HAP-1 (cell line): ENCODE data around the gene THSD7A.
A peak's percentile ranks its signal among the peaks of the same experiment; 100 is the strongest.

Experiments
- DNase-seq, 2 experiments: peaks; one replicate each; pipeline ENCODE4 v3.0.0-alpha.2; 2016 to 2020; ENCODE audit warnings: low spot score in 2 of 2
- H3K27me3 ChIP-seq: fragments of 250-450 bp; sonication (Bioruptor Pico); 2 replicates; pipeline ENCODE4 v1.5.1; 2020; ENCODE audit warnings: low read depth, mild to moderate bottlenecking, moderate library complexity
- H3K36me3 ChIP-seq: fragments of 250-450 bp; sonication (Bioruptor Pico); replicated peaks from 2 replicates; pipeline ENCODE4 v1.5.1; 2020; ENCODE audit warnings: mild to moderate bottlenecking
- H3K4me1 ChIP-seq: fragments of 250-450 bp; sonication (Bioruptor Pico); 2 replicates; pipeline ENCODE4 v1.5.1; 2020; ENCODE audit warnings: mild to moderate bottlenecking
- H3K4me3 ChIP-seq: fragments of 250-450 bp; sonication (Bioruptor Pico); 2 replicates; pipeline ENCODE4 v1.5.1; 2020; ENCODE audit warnings: mild to moderate bottlenecking, moderate library complexity
- H3K9me3 ChIP-seq: fragments of 250-450 bp; sonication (Bioruptor Pico); 2 replicates; pipeline ENCODE4 v1.5.1; 2020; ENCODE audit warnings: mild to moderate bottlenecking, moderate library complexity
- in situ Hi-C: fragments of 300-500 bp; cut with MboI; formaldehyde crosslinking; loops from 3 replicates; pipeline ENCODE4 v1.14.3; 2020; ENCODE audit warnings: low sequenced_read_pairs, inconsistent platforms, mixed read lengths

The THSD7A gene

GRCh38 chr7:11754123-11754522 is 77.9 kb downstream of the THSD7A start:
- H3K27me3 ChIP-seq: no peaks in the 10 kb centered on the region
- H3K9me3 ChIP-seq: no peaks in the 10 kb centered on the region
- no peak for DNase-seq
- no peak overlapping the region for H3K4me3 ChIP-seq
- peaks cover 13% of the 10 kb centered on the region for H3K4me1 ChIP-seq
- in situ Hi-C loops: no loop called here
- no peaks in the 10 kb centered on the region for H3K36me3 ChIP-seq

GRCh38 chr7:11753433-11753832 is 78.6 kb downstream of the THSD7A start:
- peaks cover 13% of the 10 kb centered on the region for H3K4me1 ChIP-seq
- no peak overlapping the region for H3K4me3 ChIP-seq
- H3K36me3 ChIP-seq: no peaks in the 10 kb centered on the region
- peak; percentile 75 to 91 for DNase-seq
- H3K27me3 ChIP-seq: no peaks in the 10 kb centered on the region
- H3K9me3 ChIP-seq: no peaks in the 10 kb centered on the region
- in situ Hi-C loops: no loop called here

GRCh38 chr7:11751807-11752389 is 80.1 kb downstream of the THSD7A start:
- Histone ChIP-seq H3K4me1 (peaks cover 13% of the 10 kb centered on the region), H3K27me3 (no peaks in the 10 kb centered on the region), H3K9me3 (no peaks in the 10 kb centered on the region), H3K36me3 (no peaks in the 10 kb centered on the region), H3K4me3 (no peak overlapping the region)
- DNase-seq: no peak
- in situ Hi-C loops: no loop called here

- Histone ChIP-seq H3K36me3 (no peaks in the 10 kb centered on the region), H3K9me3 (no peaks in the 10 kb centered on the region), H3K4me3 (no peak overlapping the region), H3K27me3 (no peaks in the 10 kb centered on the region), H3K4me1 (peaks cover 13% of the 10 kb centered on the region)
- in situ Hi-C loops: no loop called here
- DNase-seq: no peak
These were observed 80.7 kb downstream of the THSD7A start for GRCh38 chr7:11751315-11751714.

GRCh38 chr7:11750191-11750590 is 81.8 kb downstream of the THSD7A start:
- Histone ChIP-seq H3K4me1 (peaks cover 13% of the 10 kb centered on the region), H3K36me3 (no peaks in the 10 kb centered on the region), H3K4me3 (no peak overlapping the region), H3K9me3 (no peaks in the 10 kb centered on the region), H3K27me3 (no peaks in the 10 kb centered on the region)
- no peak for DNase-seq
- in situ Hi-C loops: no loop called here

- H3K36me3 ChIP-seq: no peaks in the 10 kb centered on the region
- DNase-seq: no peak
- no peak overlapping the region for H3K4me3 ChIP-seq
- peaks cover 13% of the 10 kb centered on the region for H3K4me1 ChIP-seq
- H3K9me3 ChIP-seq: no peaks in the 10 kb centered on the region
- no peaks in the 10 kb centered on the region for H3K27me3 ChIP-seq
- in situ Hi-C loops: no loop called here
These were observed 82.4 kb downstream of the THSD7A start for GRCh38 chr7:11749629-11750028.

GRCh38 chr7:11748884-11749283 is 83.1 kb downstream of the THSD7A start:
- H3K36me3 ChIP-seq: no peaks in the 10 kb centered on the region
- DNase-seq: no peak
- H3K9me3 ChIP-seq: no peaks in the 10 kb centered on the region
- no peaks in the 10 kb centered on the region for H3K27me3 ChIP-seq
- H3K4me3 ChIP-seq: no peak overlapping the region
- peaks cover 8% of the 10 kb centered on the region for H3K4me1 ChIP-seq
- in situ Hi-C loops: no loop called here

GRCh38 chr7:11747715-11748485 is 84.1 kb downstream of the THSD7A start:
- in situ Hi-C loops: no loop called here
- H3K36me3 ChIP-seq: no peaks in the 10 kb centered on the region
- H3K27me3 ChIP-seq: no peaks in the 10 kb centered on the region
- H3K4me3 ChIP-seq: no peak overlapping the region
- no peaks in the 10 kb centered on the region for H3K9me3 ChIP-seq
- DNase-seq: peak in 1 of 2 experiments; percentile 70
- peaks cover 3% of the 10 kb centered on the region for H3K4me1 ChIP-seq

- no peaks in the 10 kb centered on the region for H3K36me3 ChIP-seq
- H3K4me3 ChIP-seq: no peak overlapping the region
- in situ Hi-C loops: no loop called here
- no peak for DNase-seq
- no peaks in the 10 kb centered on the region for H3K27me3 ChIP-seq
- peaks cover 9% of the 10 kb centered on the region for H3K4me1 ChIP-seq
- H3K9me3 ChIP-seq: no peaks in the 10 kb centered on the region
These were observed 85.4 kb downstream of the THSD7A start for GRCh38 chr7:11746591-11746990.

- DNase-seq: no peak
- in situ Hi-C loops: no loop called here
- H3K9me3 ChIP-seq: no peaks in the 10 kb centered on the region
These were observed 88.5 kb downstream of the THSD7A start for GRCh38 chr7:11743548-11743947.

GRCh38 chr7:11743016-11743415 is 89.0 kb downstream of the THSD7A start:
- Histone ChIP-seq H3K9me3 (no peaks in the 10 kb centered on the region), H3K4me3 (no peak overlapping the region), H3K27me3 (no peaks in the 10 kb centered on the region), H3K36me3 (no peaks in the 10 kb centered on the region), H3K4me1 (peaks cover 9% of the 10 kb centered on the region)
- in situ Hi-C loops: no loop called here
- DNase-seq: no peak

More at GRCh38 chr7:11743548-11743947, 88.5 kb downstream of the THSD7A start:
- Histone ChIP-seq H3K4me1 (peaks cover 9% of the 10 kb centered on the region), H3K36me3 (no peaks in the 10 kb centered on the region), H3K4me3 (no peak overlapping the region), H3K27me3 (no peaks in the 10 kb centered on the region)

GRCh38 chr7:11742496-11742895 is 89.5 kb downstream of the THSD7A start:
- in situ Hi-C loops: no loop called here
- peak; percentile 54 to 91 for DNase-seq
- H3K27me3 ChIP-seq: no peaks in the 10 kb centered on the region
- H3K36me3 ChIP-seq: no peaks in the 10 kb centered on the region
- H3K4me3 ChIP-seq: no peak overlapping the region
- peaks cover 9% of the 10 kb centered on the region for H3K4me1 ChIP-seq
- H3K9me3 ChIP-seq: no peaks in the 10 kb centered on the region

- no peaks in the 10 kb centered on the region for H3K27me3 ChIP-seq
- no peak overlapping the region for H3K4me3 ChIP-seq
- in situ Hi-C loops: no loop called here
- H3K4me1 ChIP-seq: peaks cover 5% of the 10 kb centered on the region
- H3K9me3 ChIP-seq: no peaks in the 10 kb centered on the region
- DNase-seq: no peak
- H3K36me3 ChIP-seq: no peaks in the 10 kb centered on the region
These were observed 94.3 kb downstream of the THSD7A start for GRCh38 chr7:11737723-11738122.

GRCh38 chr7:11732207-11732606 is 99.8 kb downstream of the THSD7A start:
- DNase-seq: no peak
- H3K9me3 ChIP-seq: no peaks in the 10 kb centered on the region
- in situ Hi-C loops: no loop called here
- H3K36me3 ChIP-seq: no peaks in the 10 kb centered on the region
- no peak overlapping the region for H3K4me3 ChIP-seq
- no peaks in the 10 kb centered on the region for H3K27me3 ChIP-seq
- 0 out of 2 replicates have a peak, but pooled peaks cover 4% of the 10 kb centered on the region for H3K4me1 ChIP-seq
